RWPE1 (cell line): ENCODE data around the gene SNAPIN.

Source experiments
- CTCF ChIA-PET: fragments of 350-600 bp; sonication (Branson Sonifier 250); formaldehyde crosslinking; extraction: SDS; loops from one replicate; lab custom pipeline; 2021; lab: Yijun Ruan, JAX
- POLR2A ChIA-PET: fragments of 400-600 bp; formaldehyde crosslinking; extraction: SDS; loops from one replicate; lab custom pipeline; 2020; ENCODE audit warnings: antibody characterized with exemption; ENCODE audit not compliant: low non-redundant PET; lab: Yijun Ruan, JAX
- DNase-seq: peaks from one replicate; pipeline ENCODE4 v3.0.0; 2012; ENCODE audit warnings: low spot score
- H3K27ac ChIP-seq: fragments of 450-650 bp; 2 replicates; pipeline ENCODE4 v1.5.1; 2017
- CTCF ChIP-seq: fragments of 450-650 bp; conservative IDR thresholded peaks from 2 replicates; pipeline ENCODE4 v1.5.1; 2017; ENCODE audit warnings: low read depth, mild to moderate bottlenecking

SNAPIN gene

DNA sequence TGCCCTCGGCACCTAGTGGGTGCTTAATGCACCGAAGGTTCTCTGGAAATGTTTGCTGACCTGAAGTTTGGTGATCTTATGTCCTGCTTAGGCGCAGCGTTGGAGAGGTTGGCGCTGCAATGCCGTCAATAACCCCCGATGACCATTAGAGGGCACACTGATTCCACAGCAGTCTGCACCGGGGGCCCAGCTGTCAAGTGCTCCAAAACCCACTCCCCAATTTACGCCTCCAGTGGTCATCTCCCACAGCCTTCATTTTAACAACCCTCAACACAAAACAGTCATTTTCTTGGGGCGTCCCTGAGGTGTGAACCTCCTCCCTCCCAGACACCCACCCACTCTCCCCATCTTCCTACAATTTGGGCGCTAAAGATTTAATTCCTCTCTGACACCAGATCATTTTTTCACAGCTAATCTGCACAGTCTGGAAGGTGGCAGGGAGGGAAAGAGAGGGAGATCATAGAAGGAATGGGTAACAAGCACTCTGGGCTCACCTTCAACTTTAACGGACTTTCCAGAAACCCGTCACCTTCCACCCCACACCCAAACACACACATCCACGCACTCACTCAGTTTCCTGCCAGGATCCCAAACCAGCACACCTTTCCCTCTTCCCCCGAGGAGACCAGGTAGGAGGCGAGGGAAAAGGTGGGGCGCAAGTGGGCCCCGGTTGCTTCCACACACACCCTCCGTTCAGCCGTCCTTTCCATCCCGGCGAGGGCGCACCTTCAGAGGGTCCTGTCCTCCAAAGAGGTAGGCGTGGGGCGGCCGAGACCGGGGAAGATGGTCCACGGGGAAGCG is 19.4 kb downstream of the SNAPIN start:
- CTCF ChIA-PET: interaction anchor here (0.5 to 1.9 kb wide), 15 partner anchors 9 to 99 kb away, joined by 3 to 11 read pairs (median 4); no protein-coding TSS in a partner anchor
- peak overlapping the region; percentile 16; the same call in 1 of the 2 replicates for H3K27ac ChIP-seq
- DNase-seq: peak; percentile 60
- peak; percentile 96 for TF ChIP-seq CTCF
- POLR2A ChIA-PET: no interaction called here

- POLR2A ChIA-PET: no interaction called here
- TF ChIP-seq CTCF: no peak
- H3K27ac ChIP-seq: peak within 1 kb of the TSS; percentile 16; the same call in 1 of the 2 replicates
- CTCF ChIA-PET: interaction anchor here (0.6 to 1.9 kb wide), 9 partner anchors 9 to 428 kb away, joined by 3 to 11 read pairs (median 4); no protein-coding TSS in a partner anchor
- no peak for DNase-seq
Measured at GRCh38 chr1:153678519-153679336, 20.2 kb downstream of the SNAPIN start, which contains the start of gene NPR1. Gene NPR1, plus strand, starts transcription at chr1:153678688. Its CDS starts 421 bp downstream, at chr1:153679109.

GRCh38 chr1:153679337-153680119 is 21.0 kb downstream of the SNAPIN start:
- no peak for DNase-seq
- ChIA-PET POLR2A (no interaction called here), CTCF (interaction anchor here (0.6 to 1.9 kb wide), 8 partner anchors 29 to 427 kb away, joined by 3 to 11 read pairs (median 3); no protein-coding TSS in a partner anchor)
- peak; percentile 28; the same call in 1 of the 2 replicates for TF ChIP-seq CTCF
- H3K27ac ChIP-seq: no peak overlapping the region

DNA sequence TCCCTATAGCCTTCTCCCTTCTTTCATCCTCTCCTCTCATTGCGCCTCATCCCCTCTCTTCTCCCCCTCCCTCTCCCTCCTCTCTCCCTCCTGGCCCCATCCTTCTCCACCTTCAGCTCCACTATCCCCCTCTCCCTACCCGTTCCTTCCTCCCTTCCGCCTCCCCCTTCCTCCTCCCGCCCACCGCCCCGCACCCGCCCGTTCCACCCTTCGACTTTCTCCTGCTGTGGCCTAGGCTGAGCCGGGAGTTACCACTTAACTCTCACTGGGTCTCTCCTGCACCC is 21.6 kb downstream of the SNAPIN start:
- DNase-seq: no peak
- ChIA-PET POLR2A (no interaction called here), CTCF (interaction anchor here (0.6 to 0.7 kb wide), 5 partner anchors 25 to 360 kb away, joined by 3 to 4 read pairs (median 4); no protein-coding TSS in a partner anchor)
- H3K27ac ChIP-seq: no peak overlapping the region
- TF ChIP-seq CTCF: no peak

GRCh38 chr1:153682730-153683129 is 24.2 kb downstream of the SNAPIN start:
- no peak for DNase-seq
- ChIA-PET POLR2A (no interaction called here), CTCF (no interaction called here)
- H3K27ac ChIP-seq: no peak overlapping the region
- no peak for TF ChIP-seq CTCF
